Measurements from ENCODE around the gene SLC7A10. TPM values are rescaled to one million over a fixed set of nuclear protein-coding genes. Genes with fewer than 3 reads are reported as not detected.

Gene SLC7A10
- polyA plus RNA-seq, 1 donor from 2014 or later, result not detected

DNA sequence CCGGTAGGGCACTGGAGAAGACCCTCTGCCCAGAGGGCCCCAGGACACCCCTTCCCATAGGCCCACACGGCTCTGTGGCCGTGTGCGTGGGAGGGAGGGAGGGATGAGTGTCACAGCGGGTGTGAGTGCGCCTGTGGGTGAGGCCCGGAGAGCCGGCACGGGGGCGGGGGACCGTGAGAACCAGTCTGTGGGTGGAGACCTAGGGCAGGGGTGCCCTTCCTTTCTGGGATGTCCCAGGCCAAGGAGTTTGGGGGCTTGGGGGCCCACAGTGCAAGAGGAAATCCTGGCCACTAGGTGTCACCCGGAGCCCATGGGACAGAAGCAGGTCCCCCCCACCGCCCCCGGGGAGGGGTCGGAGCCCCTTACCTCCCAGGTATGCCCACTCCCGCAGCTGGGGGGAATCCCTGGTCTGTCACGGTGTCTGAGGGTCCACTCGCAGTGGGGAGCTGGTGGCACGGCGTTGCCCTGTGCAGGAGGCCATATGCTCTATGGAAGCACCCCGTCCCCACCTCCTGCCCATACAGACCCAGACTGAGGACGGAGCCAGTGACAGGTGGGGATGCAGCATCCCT lies 16.0 kb upstream of the SLC7A10 start:
- Histone ChIP-seq H3K27ac (ENCODE audit: low read length) (no peak overlapping the region), H3K9me3 (ENCODE audit: low read length) (no peaks in the 10 kb centered on the region), H2AFZ (ENCODE audit: low read depth, low read length) (no peak overlapping the region), H3K79me2 (replicated peaks; ENCODE audit: insufficient read depth, low read length) (no peaks in the 10 kb centered on the region), H3K4me3 (ENCODE audit: low read length) (no peak overlapping the region), H3K9ac (ENCODE audit: low read length) (no peak overlapping the region), H3K36me3 (ENCODE audit: insufficient read depth, low read length) (no peaks in the 10 kb centered on the region), H3K4me2 (ENCODE audit: low read length) (no peak overlapping the region), H3K27me3 (ENCODE audit: insufficient read depth, low read depth, low read length) (no peaks in the 10 kb centered on the region), H3K9me2 (ENCODE audit: insufficient read depth, low read length) (no peaks in the 10 kb centered on the region), H4K20me1 (ENCODE audit: insufficient read depth) (no peaks in the 10 kb centered on the region), H3F3A (ENCODE audit: insufficient read depth, low read length, poor library complexity, severe bottlenecking) (no peaks in the 10 kb centered on the region)
- TF ChIP-seq EP300 (conservative IDR thresholded peaks at IDR 0.05; ENCODE audit: poor library complexity, severe bottlenecking), result no peak
- peak; percentile 72 for TF ChIP-seq SMC3 (conservative IDR thresholded peaks at IDR 0.05; ENCODE audit: poor library complexity)
- TF ChIP-seq RAD21 (conservative IDR thresholded peaks at IDR 0.05), result peak; percentile 68
- TF ChIP-seq, protein P1, sequence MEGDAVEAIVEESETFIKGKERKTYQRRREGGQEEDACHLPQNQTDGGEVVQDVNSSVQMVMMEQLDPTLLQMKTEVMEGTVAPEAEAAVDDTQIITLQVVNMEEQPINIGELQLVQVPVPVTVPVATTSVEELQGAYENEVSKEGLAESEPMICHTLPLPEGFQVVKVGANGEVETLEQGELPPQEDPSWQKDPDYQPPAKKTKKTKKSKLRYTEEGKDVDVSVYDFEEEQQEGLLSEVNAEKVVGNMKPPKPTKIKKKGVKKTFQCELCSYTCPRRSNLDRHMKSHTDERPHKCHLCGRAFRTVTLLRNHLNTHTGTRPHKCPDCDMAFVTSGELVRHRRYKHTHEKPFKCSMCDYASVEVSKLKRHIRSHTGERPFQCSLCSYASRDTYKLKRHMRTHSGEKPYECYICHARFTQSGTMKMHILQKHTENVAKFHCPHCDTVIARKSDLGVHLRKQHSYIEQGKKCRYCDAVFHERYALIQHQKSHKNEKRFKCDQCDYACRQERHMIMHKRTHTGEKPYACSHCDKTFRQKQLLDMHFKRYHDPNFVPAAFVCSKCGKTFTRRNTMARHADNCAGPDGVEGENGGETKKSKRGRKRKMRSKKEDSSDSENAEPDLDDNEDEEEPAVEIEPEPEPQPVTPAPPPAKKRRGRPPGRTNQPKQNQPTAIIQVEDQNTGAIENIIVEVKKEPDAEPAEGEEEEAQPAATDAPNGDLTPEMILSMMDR (IDR thresholded peaks at IDR 0.05; ENCODE audit: poor library complexity, severe bottlenecking), result peak; percentile 54
- TF ChIP-seq, protein P2, sequence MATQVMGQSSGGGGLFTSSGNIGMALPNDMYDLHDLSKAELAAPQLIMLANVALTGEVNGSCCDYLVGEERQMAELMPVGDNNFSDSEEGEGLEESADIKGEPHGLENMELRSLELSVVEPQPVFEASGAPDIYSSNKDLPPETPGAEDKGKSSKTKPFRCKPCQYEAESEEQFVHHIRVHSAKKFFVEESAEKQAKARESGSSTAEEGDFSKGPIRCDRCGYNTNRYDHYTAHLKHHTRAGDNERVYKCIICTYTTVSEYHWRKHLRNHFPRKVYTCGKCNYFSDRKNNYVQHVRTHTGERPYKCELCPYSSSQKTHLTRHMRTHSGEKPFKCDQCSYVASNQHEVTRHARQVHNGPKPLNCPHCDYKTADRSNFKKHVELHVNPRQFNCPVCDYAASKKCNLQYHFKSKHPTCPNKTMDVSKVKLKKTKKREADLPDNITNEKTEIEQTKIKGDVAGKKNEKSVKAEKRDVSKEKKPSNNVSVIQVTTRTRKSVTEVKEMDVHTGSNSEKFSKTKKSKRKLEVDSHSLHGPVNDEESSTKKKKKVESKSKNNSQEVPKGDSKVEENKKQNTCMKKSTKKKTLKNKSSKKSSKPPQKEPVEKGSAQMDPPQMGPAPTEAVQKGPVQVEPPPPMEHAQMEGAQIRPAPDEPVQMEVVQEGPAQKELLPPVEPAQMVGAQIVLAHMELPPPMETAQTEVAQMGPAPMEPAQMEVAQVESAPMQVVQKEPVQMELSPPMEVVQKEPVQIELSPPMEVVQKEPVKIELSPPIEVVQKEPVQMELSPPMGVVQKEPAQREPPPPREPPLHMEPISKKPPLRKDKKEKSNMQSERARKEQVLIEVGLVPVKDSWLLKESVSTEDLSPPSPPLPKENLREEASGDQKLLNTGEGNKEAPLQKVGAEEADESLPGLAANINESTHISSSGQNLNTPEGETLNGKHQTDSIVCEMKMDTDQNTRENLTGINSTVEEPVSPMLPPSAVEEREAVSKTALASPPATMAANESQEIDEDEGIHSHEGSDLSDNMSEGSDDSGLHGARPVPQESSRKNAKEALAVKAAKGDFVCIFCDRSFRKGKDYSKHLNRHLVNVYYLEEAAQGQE (IDR thresholded peaks at IDR 0.05; ENCODE audit: borderline replicate concordance), result no peak
- TF ChIP-seq TAF1 (IDR thresholded peaks at IDR 0.05; ENCODE audit: low read depth), result no peak
- no peak for TF ChIP-seq MXI1 (conservative IDR thresholded peaks at IDR 0.05; ENCODE audit: poor library complexity, severe bottlenecking)

DNA sequence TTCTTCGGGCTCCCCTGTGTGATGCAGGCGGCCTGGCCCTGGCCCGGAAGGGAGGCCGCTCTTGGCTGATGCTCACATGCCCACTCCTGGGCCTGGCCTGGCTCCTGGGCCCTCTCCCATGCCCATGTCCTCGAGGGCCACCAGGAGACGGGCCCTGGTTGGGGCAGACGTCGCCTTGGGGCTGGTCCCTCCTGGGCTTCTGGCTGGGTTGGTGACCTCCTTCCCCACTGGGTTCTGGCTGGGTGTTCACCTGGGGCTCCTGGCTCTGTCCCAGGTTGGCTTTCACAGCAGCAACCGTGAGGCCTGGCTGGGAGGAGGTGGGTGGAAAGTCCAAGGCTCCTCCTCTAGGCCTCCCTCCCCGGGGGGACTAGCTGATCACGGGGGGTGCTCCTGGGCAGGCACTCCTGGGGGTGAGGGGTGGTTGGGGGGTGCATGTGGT lies 15.5 kb upstream of the SLC7A10 start:
- H3F3A ChIP-seq (ENCODE audit: insufficient read depth, low read length, poor library complexity, severe bottlenecking), result no peaks in the 10 kb centered on the region
- no peak overlapping the region for H3K4me3 ChIP-seq (ENCODE audit: low read length)
- no peaks in the 10 kb centered on the region for H3K9me2 ChIP-seq (ENCODE audit: insufficient read depth, low read length)
- H3K36me3 ChIP-seq (ENCODE audit: insufficient read depth, low read length), result no peaks in the 10 kb centered on the region
- H3K27me3 ChIP-seq (ENCODE audit: insufficient read depth, low read depth, low read length), result no peaks in the 10 kb centered on the region
- H3K27ac ChIP-seq (ENCODE audit: low read length), result no peak overlapping the region
- no peak overlapping the region for H2AFZ ChIP-seq (ENCODE audit: low read depth, low read length)
- TF ChIP-seq TAF1 (IDR thresholded peaks at IDR 0.05; ENCODE audit: low read depth), result no peak
- H3K9ac ChIP-seq (ENCODE audit: low read length), result no peak overlapping the region
- no peaks in the 10 kb centered on the region for H4K20me1 ChIP-seq (ENCODE audit: insufficient read depth)
- no peaks in the 10 kb centered on the region for H3K79me2 ChIP-seq (replicated peaks; ENCODE audit: insufficient read depth, low read length)
- H3K9me3 ChIP-seq (ENCODE audit: low read length), result no peaks in the 10 kb centered on the region
- no peak overlapping the region for H3K4me2 ChIP-seq (ENCODE audit: low read length)

DNA sequence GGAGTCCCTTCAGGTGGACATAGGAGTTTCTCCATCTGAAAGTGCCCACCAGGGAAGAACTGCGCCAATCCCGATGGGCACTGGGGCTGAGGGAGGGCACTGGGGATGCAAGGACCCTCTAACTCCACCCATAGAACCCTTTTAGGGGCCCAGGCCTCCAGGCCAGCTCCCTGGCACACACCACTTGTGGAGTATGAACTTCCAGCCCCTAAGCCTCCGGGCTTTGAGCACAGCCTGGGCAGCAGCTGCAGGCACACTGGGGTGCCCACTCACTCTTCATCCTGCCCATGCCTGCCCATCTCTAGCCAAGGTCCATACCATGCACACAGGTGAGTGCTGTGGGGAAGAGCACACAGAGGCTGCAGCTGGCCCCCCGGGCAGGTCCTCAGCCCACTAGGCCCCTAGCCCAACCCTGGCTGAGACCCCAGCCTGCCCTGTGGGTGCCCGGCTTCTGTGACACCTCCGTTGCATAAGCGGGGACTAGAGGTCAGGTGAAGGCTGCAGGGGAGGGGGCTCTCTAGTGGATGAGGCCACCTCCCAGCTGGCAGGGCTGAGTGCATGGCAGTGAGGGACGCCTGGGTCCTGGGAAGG lies 14.6 kb upstream of the SLC7A10 start:
- H3K27me3 ChIP-seq (ENCODE audit: insufficient read depth, low read depth, low read length), result no peaks in the 10 kb centered on the region
- H3K4me2 ChIP-seq (ENCODE audit: low read length), result no peak overlapping the region
- no peaks in the 10 kb centered on the region for H4K20me1 ChIP-seq (ENCODE audit: insufficient read depth)
- H3K9ac ChIP-seq (ENCODE audit: low read length), result no peak overlapping the region
- no peak overlapping the region for H3K27ac ChIP-seq (ENCODE audit: low read length)
- TF ChIP-seq TAF1 (IDR thresholded peaks at IDR 0.05; ENCODE audit: low read depth) (no peak), SMC3 (conservative IDR thresholded peaks at IDR 0.05; ENCODE audit: poor library complexity) (no peak), POLR2AphosphoS5 (IDR thresholded peaks at IDR 0.05) (no peak), EZH2 (IDR thresholded peaks at IDR 0.05; ENCODE audit: borderline replicate concordance, insufficient read depth, low read length, poor library complexity, severe bottlenecking) (no peak), MXI1 (conservative IDR thresholded peaks at IDR 0.05; ENCODE audit: poor library complexity, severe bottlenecking) (no peak), EP300 (conservative IDR thresholded peaks at IDR 0.05; ENCODE audit: poor library complexity, severe bottlenecking) (no peak), RAD21 (conservative IDR thresholded peaks at IDR 0.05) (no peak)
- TF ChIP-seq, protein P2 (IDR thresholded peaks at IDR 0.05; ENCODE audit: borderline replicate concordance), result no peak
- TF ChIP-seq, protein P1 (IDR thresholded peaks at IDR 0.05; ENCODE audit: poor library complexity, severe bottlenecking), result no peak
- no peak overlapping the region for H2AFZ ChIP-seq (ENCODE audit: low read depth, low read length)
- no peaks in the 10 kb centered on the region for H3F3A ChIP-seq (ENCODE audit: insufficient read depth, low read length, poor library complexity, severe bottlenecking)
- no peaks in the 10 kb centered on the region for H3K9me3 ChIP-seq (ENCODE audit: low read length)
- H3K9me2 ChIP-seq (ENCODE audit: insufficient read depth, low read length), result no peaks in the 10 kb centered on the region
- no peaks in the 10 kb centered on the region for H3K79me2 ChIP-seq (replicated peaks; ENCODE audit: insufficient read depth, low read length)
- no peaks in the 10 kb centered on the region for H3K36me3 ChIP-seq (ENCODE audit: insufficient read depth, low read length)
- no peak overlapping the region for H3K4me3 ChIP-seq (ENCODE audit: low read length)

Data from neural cell (in vitro differentiated cells).